Islet of Langerhans (tissue), 1 donor: ENCODE results near the gene STIL.
"Not testable (repeated sequence)": the region's sequence is repeated elsewhere in the genome, so short reads cannot be mapped to it uniquely, and the experiment has no call there.

Experiments used
- FAIRE-seq: peaks from one replicate; lab custom pipeline; 2011; peaks lifted over from hg19 to GRCh38; lab: Jason Lieb, UNC

STIL gene

DNA sequence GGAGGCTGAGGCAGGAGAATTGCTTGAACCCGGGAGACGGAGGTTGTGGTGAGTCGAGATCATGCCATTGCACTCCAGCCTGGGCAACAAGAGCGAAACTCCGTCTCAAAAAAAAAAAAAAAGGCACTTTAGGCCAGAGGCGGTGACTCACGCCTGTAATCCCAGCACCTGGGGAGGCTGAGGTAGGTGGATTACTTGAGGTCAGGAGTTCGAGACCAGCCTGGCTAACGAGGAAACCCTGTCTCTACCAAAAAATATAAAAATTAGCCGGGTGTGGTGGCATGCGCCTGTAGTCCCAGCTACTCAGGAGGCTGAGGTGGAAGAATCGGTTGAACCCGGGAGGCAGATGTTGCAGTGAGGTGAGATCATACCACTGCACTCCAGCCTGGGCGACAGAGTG lies 6.0 kb upstream of the STIL start:
- FAIRE-seq: not testable (repeated sequence)

DNA sequence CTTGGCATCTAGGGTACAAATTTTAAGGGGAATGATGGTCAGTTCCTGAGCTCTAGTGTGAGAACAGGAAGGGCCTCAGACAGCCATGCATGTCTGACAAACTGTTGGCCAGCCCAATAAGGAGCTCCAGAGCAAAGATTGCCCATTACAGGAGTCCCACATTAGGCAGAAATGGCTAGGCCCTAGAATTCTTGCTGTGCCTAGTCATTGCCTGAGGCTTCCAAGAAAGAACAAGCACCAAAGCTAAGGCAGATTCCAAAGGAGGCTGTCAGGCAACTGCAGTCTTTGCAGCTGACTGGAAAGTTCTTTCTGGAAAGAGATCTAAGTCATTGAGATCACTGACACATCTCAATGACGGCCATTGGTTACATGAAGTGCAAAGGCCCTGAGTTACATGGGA lies 3.9 kb upstream of the STIL start:
- FAIRE-seq: no peak

DNA sequence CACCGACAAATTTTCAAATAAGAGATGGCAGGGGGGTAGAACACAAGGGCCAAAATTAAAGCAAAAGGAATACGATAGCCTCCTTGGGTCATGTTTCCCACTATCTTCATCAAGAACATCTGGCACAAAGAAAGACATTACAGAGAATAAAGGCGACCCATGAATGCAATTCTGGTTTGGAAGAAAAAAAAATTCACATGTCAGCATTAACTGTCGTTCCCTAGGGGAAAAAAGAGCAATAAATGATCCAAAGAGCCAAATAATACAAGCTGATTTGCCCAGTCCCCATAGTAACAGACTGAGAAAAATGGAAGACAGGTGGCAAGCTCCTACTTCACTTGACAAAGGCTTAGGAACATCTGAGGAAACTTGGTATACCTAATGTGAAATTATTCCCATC lies 4.5 kb downstream of the STIL start:
- no peak for FAIRE-seq

DNA sequence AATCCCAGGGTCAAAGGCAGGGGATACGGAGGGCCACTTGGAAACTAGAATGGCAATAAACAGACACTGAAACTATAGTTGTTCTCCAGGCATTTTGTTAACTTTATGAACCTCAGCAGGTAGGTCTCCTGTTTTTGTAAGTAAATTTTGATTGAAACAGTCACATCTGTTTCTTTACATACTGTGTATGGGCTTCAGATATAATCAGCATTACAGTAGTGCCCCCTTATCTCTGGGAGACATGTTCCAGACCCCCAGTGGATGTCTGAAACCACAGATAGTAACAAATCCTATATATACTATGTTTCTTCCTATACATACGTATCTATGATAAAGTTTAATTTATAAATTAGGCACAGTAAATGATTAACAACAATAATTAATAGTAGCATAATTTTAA lies 11.5 kb downstream of the STIL start:
- no peak for FAIRE-seq

DNA sequence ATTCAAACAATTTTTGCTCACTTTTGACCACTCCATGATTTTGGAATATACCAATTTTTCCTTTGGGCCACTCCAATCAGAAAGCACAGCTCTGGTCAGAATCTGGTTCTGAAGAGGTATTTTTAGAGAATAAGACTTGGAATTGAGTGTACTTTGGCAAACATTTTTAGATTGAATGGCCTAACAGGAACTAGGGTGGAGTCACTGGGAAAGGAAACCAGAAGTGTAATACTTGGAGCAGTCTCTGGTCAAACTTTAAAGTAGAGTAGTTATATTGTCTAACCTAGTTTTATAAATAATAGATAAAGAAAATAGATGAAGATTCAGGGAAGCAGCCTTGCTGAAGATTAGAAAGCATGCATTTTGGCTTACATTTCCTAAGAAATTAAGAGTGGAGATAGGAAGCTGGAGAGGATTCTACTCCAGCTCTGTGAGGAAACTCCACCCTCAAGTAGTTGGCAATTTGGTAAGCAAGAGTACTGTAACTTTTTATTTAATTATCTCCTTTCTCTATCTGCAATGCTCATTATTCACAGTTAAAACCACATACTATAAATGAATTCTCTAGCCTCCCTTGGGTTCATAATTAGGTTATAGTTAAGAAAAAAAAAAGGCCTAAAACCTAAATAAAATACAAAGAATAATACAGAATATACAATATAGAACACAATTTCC lies 15.8 kb downstream of the STIL start:
- FAIRE-seq: no peak

DNA sequence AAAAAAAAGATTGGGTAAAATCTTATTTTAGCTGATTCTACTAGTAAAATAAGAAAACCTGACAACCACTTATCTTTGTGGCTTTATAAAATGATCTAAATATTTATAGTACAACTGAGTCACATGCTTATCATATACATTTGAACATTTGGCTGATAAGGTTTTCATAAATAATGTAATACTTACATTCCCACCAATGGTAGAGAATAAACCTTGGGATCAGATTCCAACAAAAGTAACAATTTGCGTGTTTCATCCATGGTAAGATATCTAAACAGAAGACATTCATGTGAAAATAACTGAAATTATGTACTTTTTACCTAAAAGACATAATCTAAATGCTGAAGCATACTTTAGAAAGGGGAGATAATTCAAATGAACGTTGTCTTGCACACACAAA lies 18.4 kb downstream of the STIL start:
- FAIRE-seq: no peak

DNA sequence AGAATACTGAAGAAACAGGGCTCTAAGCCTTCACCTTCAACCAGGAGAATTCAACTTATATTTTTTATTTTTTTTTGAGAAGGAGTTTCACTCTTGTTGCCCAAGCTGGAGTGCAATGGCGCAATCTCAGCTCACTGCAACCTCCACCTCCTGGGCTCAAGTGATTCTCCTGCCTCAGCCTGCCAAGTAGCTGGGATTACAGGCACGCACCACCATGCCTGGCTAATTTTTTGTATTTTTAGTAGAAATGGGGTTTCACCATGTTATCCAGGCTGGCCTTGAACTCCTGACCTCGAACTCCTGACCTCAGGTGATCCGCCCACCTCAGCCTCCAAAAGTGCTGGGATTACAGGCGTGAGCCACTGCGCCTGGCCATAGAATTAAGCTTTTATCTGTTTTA lies 19.1 kb downstream of the STIL start:
- FAIRE-seq: not testable (repeated sequence)

DNA sequence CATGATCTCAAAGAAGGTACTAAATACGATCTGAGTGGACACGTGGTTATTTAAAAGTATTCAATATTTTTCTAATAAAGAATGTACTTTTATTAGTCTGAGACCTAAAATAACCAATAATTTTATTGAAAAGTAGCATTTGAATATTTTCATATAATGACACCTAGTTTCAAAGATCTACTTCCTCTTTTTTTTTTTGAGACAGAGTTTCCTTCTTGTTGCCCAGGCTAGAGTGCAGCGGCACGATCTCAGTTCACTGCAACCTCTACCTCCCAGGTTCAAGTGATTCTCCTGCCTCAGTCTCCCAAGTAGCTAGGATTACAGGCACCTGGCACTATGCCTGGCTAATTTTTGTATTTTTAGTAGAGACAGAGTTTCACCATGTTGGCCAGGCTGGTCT lies 25.8 kb downstream of the STIL start:
- not testable (repeated sequence) for FAIRE-seq

DNA sequence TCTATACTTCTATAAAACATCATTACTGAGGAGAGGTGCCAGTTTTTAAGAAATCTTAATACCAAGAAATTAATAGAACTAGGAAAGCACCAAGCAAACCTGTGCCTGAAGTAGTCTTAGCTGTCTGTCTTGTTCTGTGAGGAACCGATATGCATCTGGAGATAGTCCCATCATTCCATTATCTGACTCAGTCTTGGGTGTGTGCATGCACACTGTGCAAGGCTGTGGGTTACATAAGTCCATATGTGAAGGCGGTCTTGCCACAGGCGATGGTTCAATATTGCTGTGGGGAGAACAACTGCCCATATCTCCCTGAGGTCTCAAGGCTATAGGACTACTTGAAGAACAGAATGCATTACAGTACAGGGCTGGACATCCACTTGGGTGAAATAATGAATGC lies 33.8 kb downstream of the STIL start:
- no peak for FAIRE-seq

DNA sequence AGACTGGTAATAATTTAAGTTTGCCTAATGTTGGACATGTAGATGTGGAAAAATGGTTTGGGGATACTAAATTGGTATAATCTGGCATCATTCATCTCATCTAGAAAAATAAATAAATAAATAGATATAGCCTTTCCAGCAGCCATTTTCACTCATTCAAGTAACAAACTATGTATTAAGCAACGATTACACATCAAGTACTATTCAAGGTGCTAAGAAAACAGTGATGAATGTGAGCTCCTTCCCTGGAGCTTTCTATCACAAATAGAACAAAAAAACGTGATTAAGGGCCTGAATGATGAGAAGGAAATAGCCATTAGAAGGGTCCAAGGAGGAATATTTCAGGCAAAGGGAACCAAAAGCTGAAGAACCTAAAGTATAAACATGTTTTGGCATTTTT lies 37.1 kb downstream of the STIL start:
- no peak for FAIRE-seq

DNA sequence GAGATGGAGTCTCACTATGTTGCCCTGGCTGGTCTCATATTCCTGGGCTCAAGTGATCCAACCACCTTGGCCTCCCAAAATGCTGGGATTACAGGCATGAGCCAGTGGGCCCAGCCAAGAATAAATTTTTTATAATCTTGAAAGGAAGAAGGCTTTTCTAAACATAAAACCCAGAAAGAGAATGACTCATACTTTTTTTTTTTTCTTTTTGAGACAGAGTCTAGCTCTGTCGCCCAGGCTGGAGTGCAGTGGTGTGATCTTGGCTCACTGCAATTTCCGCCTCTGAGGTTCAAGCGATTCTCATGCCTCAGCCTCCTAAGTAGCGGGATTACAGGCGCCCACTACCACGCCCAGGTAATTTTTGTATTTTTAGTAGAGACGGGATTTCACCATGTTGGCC lies 38.1 kb downstream of the STIL start:
- not testable (repeated sequence) for FAIRE-seq

DNA sequence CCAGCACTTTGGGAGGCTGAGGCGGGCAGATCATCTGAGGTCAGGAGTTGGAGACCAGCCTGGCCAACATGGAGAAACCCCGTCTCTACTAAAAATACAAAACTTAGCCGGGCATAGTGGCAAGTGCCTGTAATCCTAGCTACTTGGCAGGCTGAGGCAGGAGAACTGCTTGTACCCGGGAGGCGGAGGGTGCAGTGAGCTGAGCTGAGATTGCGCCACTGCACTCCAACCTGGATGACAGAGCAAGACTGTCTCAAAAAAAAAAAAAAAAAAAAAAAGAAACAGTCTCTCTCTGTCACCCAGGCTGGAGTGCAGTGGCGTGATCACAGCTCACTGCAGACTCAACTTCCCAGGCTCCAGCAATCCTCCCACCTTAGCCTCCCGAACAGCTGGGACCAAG lies 48.4 kb downstream of the STIL start:
- FAIRE-seq: not testable (repeated sequence)

DNA sequence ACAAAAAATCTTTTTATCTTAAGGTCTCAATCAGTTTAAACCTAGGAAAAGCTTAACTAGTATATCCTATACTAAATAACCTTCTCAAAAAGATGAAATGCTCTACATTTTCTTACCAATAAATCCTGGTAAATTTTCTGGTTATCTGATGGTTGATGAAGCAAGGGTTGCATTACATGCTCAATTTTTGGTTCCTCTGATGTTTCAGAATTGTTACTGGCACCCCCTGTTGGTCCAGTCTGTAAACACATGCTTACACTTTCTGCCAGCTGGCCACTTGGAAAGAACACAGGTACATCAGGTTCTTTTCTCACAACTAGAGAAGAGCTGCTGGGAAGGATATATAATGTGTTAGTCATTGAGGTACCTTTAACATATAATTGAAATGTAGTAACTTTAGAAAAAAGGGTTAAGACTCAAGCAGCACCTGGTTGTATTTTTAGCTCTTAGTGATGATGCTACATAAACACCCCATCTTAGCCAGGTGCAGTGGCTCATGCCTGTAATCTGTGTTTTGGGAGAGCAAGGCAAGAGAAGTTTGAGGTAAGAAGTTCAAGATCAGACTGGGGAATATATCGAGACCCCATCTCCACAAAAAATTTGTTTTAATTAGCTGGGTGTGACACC lies 51.0 kb downstream of the STIL start:
- FAIRE-seq: peak; percentile 41

DNA sequence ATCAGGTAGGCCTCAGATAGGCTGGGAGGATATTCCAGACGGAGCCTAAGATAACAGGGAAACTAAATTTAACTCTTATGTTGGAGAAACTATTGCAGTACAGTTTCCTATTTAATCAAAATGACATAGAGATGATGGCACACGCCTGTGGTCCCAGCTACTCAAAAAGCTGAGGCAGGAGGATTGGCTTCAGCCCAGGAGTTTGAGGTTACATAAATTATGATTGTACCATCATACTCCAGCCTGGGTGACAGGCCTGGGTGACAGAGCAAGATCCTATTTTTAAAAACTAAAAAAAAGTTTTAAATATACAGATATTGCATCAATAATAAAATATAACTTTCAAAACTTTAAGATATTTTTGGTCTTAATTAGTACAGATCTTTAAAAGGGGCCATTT lies 56.7 kb downstream of the STIL start:
- no peak for FAIRE-seq

DNA sequence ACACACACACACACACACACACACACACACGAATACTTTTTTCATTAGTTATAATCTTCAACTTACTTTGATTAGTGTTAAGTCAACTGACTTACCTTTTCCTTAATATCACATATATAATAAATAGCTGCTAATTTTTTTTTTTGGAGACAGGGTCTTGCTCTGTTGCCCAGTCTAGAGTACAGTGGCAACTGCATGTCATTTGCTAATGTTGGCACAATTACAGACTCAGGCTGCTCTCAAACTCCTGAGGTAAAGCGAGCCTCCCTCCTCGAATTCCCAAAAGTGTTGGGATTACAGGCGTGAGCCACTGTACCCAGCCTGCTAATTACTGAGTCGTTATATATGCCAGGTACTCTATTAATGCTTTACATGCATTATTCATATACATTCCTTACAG lies 61.2 kb downstream of the STIL start:
- no peak for FAIRE-seq

DNA sequence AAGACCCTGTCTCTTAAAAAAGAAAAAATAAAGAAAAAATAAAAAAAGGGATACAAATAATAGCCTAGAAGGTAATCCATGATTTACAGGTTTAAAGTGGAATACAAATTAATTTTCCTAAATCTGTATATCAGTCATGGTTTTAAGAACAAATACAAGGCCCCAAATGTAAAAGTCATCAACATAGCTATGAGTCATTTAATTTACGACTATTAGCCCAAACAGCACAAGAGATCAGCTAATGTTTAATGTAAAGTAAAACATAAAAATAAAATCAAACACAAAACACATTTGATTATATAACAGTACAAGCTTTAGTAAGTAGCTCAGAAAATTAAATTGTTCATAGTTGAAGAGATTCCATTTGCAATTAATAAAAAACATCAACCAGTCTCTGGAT lies 61.6 kb downstream of the STIL start:
- no peak for FAIRE-seq

DNA sequence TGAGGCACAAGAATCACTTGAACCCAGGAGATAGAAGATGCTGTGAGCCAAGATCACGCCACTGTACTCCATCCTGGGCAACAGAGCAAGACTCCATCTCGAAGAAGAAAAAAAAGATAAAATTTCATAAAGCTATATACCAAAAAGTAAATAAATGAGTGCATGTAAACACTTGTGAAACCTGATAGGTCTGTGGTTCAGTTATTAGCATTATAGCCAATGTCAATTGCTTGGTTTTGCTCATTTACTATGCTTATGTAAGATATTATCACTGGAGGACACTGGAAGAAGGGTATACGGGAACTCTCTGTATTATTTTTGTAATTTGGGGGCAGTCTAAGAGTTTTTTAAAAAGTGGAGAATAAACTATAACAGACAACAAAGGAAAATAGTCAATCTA lies 64.2 kb downstream of the STIL start:
- FAIRE-seq: no peak

DNA sequence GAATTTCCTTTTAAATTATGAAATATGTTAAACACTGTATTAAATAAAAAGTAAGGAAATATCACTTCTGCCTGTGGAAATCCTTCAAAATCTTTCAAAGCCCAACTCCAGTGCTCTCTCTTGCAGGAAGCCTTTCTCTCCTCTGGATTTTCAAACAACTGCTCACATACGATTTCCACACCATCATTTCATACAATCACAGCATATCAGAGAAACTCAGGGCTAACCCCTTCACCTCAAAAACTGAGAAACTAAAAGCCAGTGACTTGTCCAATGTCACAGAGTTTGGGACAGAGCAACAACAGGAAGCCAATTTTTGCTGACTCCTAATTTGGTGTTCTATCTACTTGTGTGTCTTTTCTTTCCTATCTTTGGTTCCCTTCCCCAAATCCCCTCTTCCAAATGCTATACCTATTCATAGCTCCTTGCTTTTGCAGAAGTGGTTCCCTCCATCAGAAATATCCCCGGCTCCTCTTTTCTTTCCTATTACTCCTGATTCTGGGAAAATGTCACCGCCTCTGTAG lies 69.5 kb downstream of the STIL start:
- FAIRE-seq: no peak

DNA sequence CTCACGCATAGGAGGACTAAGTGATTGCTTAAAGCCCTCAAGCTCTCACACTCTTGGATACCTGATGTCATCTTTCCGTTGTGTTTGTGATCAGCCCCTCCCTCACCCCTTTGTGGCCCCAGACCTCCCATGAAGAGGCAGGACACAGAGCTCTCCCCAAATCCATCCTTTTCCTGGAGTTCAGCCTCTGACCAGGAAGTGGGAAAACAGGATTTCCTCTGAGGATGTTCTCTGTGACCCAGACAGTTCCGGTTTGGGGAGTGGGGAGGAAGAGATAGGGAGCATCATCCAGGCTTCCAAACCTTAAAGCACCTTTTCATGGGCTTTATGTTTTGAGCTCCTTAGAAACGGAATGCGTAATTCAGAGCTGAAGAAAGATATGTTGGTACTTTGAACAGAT lies 70.0 kb downstream of the STIL start:
- FAIRE-seq: no peak

DNA sequence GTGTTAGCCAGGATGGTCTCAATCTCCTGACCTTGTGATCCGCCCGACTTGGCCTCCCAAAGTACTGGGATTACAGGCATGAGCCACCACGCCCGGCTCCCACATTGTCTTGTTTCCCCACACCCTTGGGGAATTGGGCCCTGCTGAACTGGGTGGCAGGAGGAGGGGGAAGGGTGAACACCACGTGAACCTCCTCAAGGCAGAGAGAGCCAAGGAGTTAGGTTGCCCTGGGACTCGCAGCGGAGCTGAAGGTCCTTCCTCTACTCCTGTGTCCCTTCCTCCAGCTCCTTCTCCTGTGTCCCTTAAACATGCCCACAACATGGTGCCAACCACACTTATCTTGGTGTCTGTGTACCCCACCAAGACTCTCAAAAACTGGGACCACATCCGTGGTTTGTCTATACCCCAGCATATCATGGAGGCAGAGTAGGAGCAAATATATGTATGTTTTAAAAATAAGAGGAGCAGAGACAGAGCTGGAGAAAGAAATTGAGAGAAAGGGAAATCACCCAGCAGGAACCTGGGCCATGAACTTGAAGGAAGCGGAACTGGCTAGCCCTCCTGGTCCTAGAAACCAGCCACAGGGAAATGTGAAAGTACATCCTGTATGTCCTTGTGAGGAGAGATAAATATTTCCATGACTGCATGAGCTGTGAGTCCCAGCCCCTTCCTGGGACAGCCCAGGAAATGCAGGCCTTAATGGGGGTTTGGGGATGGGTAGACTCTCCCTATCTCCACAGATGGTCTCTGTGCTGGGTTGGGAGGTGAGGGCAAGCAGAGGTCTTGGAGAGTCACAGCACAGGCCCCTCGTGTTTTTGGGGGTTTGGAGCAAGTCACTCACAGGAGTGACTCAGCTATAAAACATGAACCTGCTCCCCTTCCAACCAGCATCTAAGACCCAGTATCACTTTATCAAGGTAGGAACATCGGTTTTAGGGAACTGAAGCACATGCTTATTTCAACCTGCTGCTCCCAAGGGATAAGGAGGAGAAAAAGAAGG lies 72.5 kb downstream of the STIL start:
- FAIRE-seq: no peak

DNA sequence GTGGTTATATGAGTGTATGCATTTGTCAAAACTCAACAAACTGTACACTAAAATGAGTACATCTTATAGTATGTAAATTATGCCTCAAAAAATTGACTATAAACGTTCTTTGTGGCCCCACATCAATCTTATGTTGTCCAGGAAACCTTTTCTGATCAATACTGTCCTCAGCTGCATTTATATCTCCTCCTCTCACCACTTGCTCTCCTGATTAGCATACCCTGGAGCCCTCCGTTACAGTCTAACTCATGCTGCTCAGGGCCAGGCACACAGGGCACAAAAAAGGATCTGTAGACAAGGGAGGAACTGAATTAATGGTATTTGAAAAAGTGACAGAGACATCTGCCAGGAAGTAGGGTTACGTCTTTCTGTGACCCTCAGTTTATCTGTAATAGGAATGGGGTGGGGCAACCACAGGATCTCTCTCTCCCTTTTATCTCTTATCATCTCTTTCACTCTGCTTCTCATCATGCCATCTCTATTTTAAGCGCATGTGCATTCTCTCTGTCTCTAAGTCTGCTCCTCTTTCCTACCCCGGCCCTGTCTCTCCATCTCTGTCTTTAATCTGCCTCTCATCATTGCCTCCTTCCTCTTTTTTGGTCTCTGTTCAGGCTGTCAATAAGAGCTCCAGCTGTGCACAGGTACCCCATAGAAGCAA lies 74.9 kb downstream of the STIL start:
- no peak for FAIRE-seq

DNA sequence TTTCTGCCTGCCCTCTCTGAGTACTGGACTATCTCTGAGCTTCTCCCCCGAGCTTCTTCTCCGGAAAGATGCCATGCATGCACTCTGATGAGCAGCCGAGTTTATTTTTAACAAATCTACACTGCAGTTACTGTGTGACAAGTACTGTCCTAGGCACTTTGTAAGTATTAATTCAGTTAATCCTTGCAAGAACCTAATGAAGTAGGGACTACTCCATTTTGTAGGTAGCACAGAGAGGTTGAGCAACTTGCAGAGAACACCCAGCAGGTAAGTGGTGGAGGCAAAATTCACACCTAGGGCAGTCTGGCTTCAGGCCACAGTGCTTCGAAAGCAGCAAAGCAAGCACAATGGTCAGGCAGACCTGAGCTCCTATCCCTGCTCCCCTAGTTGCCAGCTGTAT lies 78.1 kb downstream of the STIL start:
- no peak for FAIRE-seq
